Heart right ventricle (tissue), 16 donors: Measurements from ENCODE around the gene PPP1R36. TPM values are rescaled to one million over a fixed set of nuclear protein-coding genes. Genes with fewer than 3 reads are reported as not detected.

Experiments used
- ATAC-seq, 8 donors: fragments of 200-7000 bp; cut with Tn5 transposase; one replicate each; pipeline ENCODE4 v1.9.1; 2020; ENCODE audit warnings: mild to moderate bottlenecking in 8 of 8, moderate library complexity in 8 of 8, moderate number of reproducible peaks in 1 of 8
- DNase-seq, 2 donors: peaks; one replicate each; pipeline ENCODE4 v3.0.0-alpha.2; 2020
- H3K27ac ChIP-seq, 10 donors: fragments of 200-600 bp; sonication (generic) in 2 of 10; one replicate each; pipeline versions ENCODE4 v1.5.0 to v1.8.0; 2020 to 2022; ENCODE audit warnings: mild to moderate bottlenecking in 3 of 10
- H3K27me3 ChIP-seq, 7 donors: fragments of 200-600 bp; one replicate each; pipeline ENCODE4 v1.8.0; 2021 to 2022; ENCODE audit warnings: mild to moderate bottlenecking in 2 of 7
- H3K36me3 ChIP-seq, 9 donors: fragments of 200-600 bp; sonication (generic) in 1 of 9; one replicate each; pipeline versions ENCODE4 v1.5.0 to v1.8.0; 2020 to 2022; ENCODE audit warnings: mild to moderate bottlenecking in 2 of 9
- H3K4me1 ChIP-seq, 9 donors: fragments of 200-600 bp; sonication (generic) in 1 of 9; one replicate each; pipeline versions ENCODE4 v1.5.0 to v1.8.0; 2020 to 2022; ENCODE audit warnings: mild to moderate bottlenecking in 4 of 9
- H3K4me3 ChIP-seq, 10 donors: fragments of 200-600 bp; sonication (generic) in 2 of 10; one replicate each; pipeline versions ENCODE4 v1.5.0 to v1.8.0; 2020 to 2022; ENCODE audit warnings: mild to moderate bottlenecking in 7 of 10, moderate library complexity in 2 of 10
- H3K9me3 ChIP-seq, 11 donors: fragments of 200-600 bp in 10 of 11; sonication (generic) in 2 of 11; one replicate each; pipeline versions ENCODE4 v1.5.0 to v1.8.0; 2013 to 2022; ENCODE audit warnings: mild to moderate bottlenecking in 2 of 11, control low read depth in 1 of 11, moderate library complexity in 1 of 11
- CTCF ChIP-seq, 9 donors: fragments of 200-600 bp; sonication (generic) in 2 of 9; IDR thresholded peaks; one replicate each; pipeline versions ENCODE4 v1.5.0 to v1.8.0; 2021 to 2022; ENCODE audit warnings: antibody characterized with exemption in 9 of 9, mild to moderate bottlenecking in 5 of 9, moderate library complexity in 1 of 9
- WGBS, 2 donors: extraction: QIAGEN DNeasy Blood & Tissue Kit; methylation state at CpG; one replicate each; pipeline ENCODE4 v1.1.7; 2013; ENCODE audit warnings: inconsistent platforms in 1 of 2; 5-methylcytosine and 5-hydroxymethylcytosine counted together
- intact Hi-C, 10 donors: fragments of 100-400 bp; cut with DNase I; formaldehyde crosslinking; loops; one replicate each; pipeline versions ENCODE4 v1.11.1 to v1.14.2; 2022
- long read RNA-seq, 3 donors: library from polyadenylated mRNA; unstranded; transcript quantifications; one replicate each; pipeline ENCODE4 v2.0.0, GENCODE V29; 2020 to 2021
- polyA plus RNA-seq, 2 donors: library from polyadenylated mRNA; stranded (reverse); fragments of 200-250 nt; gene quantifications; one replicate each; pipeline ENCODE4 v1.2.3, GENCODE V29; 2013
- total RNA-seq, 10 donors: library from RNA; stranded (reverse); fragmentation: NEBNext Ultra II Directional in 3 of 10; extraction: Animal tissue kit (Norgen Biotek cat#: 25700) in 3 of 10; gene quantifications; one replicate each; pipeline versions ENCODE4 v1.2.1 to v1.2.4, GENCODE V29; 2021 to 2023
- donor health status: Arrhythmogenic right ventricular cardiomyopathy.
- donor health status: ischemic (EF 13 %, LVEDD 7.1; RV severe dilation, severe dysfunction).
- donor health status: healthy with polysubstance abuse.
- donor health status: DM: no; HTN: yes; CAD: no.
- donor health status: DM: no; HTN: no; CAD: no.
- donor health status: ischemic (EF 25% LVEDD 6.9; RV normal size, moderate dysfunction).
- donor health status: ischemic (EF 25% LVEDD 5.7; RV mildly dilated, moderate dysfunction).
- donor health status: healthy.
- donor health status: DM: yes; HTN: yes; CAD: no.
- donor health status: Ischemic cardiomyopathy.
- donor health status: ischemic (EF 35%, LVEDD 5.7; RV mildly dilated, moderate dysfunction).
- donor health status: nonischemic (EF 11% LVEDD 7.7; RV severe dilation, severe dysfunction).
- donor health status: DM: yes; HTN: yes; CAD: no.
- donor health status: PGD.
- donor health status: ischemic (EF 29% LVEDD 5.4; RV normal size, mild dysfunction).
- donor health status: nonischemic (EF 23%, LVEDD 6.1; RV moderate dilation, normal function).

Gene PPP1R36
- under 1 TPM in 8 of 10 donors, not detected in 2; 0.20 to 0.85 (median 0.49) TPM for total RNA-seq
- polyA plus RNA-seq = under 1 TPM; 0.07 to 0.59 TPM
- long read RNA-seq, donor 1, partial matches to known transcripts = 0 of 1 reads
- long read RNA-seq, donor 1, other reads (novel, unspliced or antisense) = 1 of 1 reads
- long read RNA-seq, donor 2, partial matches to known transcripts = 0 of 1 reads
- long read RNA-seq, donor 2, other reads (novel, unspliced or antisense) = 1 of 1 reads
- long read RNA-seq, donor 3 = 0 reads

DNA sequence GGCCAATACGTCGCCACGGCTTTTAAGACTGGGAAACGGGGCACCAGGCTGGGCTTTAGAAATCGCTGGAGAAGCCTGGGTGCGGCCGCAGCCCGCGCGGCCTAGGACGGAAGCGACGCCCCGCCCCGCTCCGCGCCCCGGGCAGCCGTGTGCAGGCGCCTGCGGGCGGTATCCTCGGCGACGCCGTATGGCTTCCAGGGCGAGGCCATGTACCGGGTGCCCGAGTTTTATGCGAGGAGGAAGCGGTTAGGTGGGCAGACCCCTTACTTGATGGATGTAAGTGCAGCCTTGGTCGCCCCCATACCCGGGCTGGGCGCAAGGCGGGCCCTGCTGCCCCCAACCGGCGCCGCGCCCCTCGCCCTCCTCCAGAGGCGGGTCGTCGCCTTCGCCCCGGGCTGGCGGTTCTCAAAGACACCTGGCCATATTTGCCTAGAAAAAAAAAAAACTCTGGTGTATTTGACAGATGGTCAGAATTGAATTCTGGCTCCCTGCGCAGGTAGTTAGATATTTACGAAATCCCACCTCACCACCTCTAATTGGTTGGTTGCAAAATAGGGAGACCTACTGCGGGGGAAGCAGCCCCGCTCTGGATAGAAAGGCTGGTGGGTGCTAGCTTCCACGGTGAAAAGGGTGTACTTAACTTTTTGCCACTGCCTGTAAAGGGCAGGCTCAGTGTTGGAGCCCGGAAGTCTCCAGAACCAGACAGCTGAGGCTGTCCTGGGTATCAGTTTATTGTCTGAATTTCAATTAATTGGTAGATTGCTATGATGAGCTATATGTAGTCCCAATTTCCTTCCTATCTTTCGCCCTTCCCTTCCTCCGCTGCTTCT is at the start of gene PPP1R36:
PPP1R36 (plus strand) TSS at position 171 of the 830 bp plus-strand sequence; CDS start at position 208, 37 bp downstream.
- no peaks in the 10 kb centered on the region for H3K36me3 ChIP-seq
- H3K27ac ChIP-seq = peak within 1 kb of the TSS in 1 of 10 donors; percentile 19
- 8 to 9% methylated on average over 54 of the region's 54 CpGs for WGBS, 2 donors
- ATAC-seq (peak; percentile 75 to 96 (median 92)), DNase-seq (peak in 1 of 2 donors; percentile 61)
- H3K9me3 ChIP-seq = no peaks in the 10 kb centered on the region
- no peak for TF ChIP-seq CTCF (IDR thresholded peaks at IDR 0.05)
- intact Hi-C loops = loop anchor here in 3 of 10 donors (10.0 kb wide), 2 partner anchors 85 to 225 kb away; no protein-coding TSS in a partner anchor
- H3K4me3 ChIP-seq = peak within 1 kb of the TSS in 9 of 10 donors; percentile 15 to 60 (median 50)
- peaks cover 0 to 15% (median 13%) of the 10 kb centered on the region in 9 donors for H3K4me1 ChIP-seq
- peaks cover 0 to 38% (median 6%) of the 10 kb centered on the region in 7 donors for H3K27me3 ChIP-seq

- intact Hi-C loops = loop anchor here in 1 of 10 donors (10.0 kb wide), 1 partner anchor 155 kb away; no protein-coding TSS in a partner anchor
Measured at GRCh38 chr14:64500088-64500487, 49.7 kb upstream of the PPP1R36 start.

GRCh38 chr14:64501411-64502171 is 48.2 kb upstream of the PPP1R36 start:
- H3K27me3 ChIP-seq = no peaks in the 10 kb centered on the region
- TF ChIP-seq CTCF (IDR thresholded peaks at IDR 0.05) = peak in 2 of 9 donors; percentile 7 to 33
- DNase-seq (peak; percentile 38 to 60), ATAC-seq (peak in 3 of 8 donors; percentile 8 to 28 (median 25))
- H3K9me3 ChIP-seq = no peaks in the 10 kb centered on the region
- peak overlapping the region in 9 of 10 donors; percentile 8 to 97 (median 78) for H3K4me3 ChIP-seq
- intact Hi-C loops = loop anchor here in 1 of 10 donors (10.0 kb wide), 1 partner anchor 157 kb away; no protein-coding TSS in a partner anchor
- 40 to 44% methylated on average over 8 of the region's 8 CpGs for WGBS, 2 donors
- H3K36me3 ChIP-seq = peaks cover 0 to 11% (median 0%) of the 10 kb centered on the region in 9 donors
- peaks cover 5 to 74% (median 45%) of the 10 kb centered on the region in 9 donors for H3K4me1 ChIP-seq
- H3K27ac ChIP-seq = peak overlapping the region; percentile 47 to 100 (median 99)

More at GRCh38 chr14:64500088-64500487, 49.7 kb upstream of the PPP1R36 start:
- no peak for ATAC-seq
- Histone ChIP-seq H3K9me3 (no peaks in the 10 kb centered on the region), H3K4me1 (peaks cover 5 to 64% (median 34%) of the 10 kb centered on the region in 9 donors), H3K27ac (peak overlapping the region in 5 of 10 donors; percentile 41 to 100 (median 98)), H3K36me3 (peaks cover 0 to 20% (median 0%) of the 10 kb centered on the region in 9 donors), H3K27me3 (no peaks in the 10 kb centered on the region), H3K4me3 (no peak overlapping the region)
- no peak for DNase-seq
- TF ChIP-seq CTCF (IDR thresholded peaks at IDR 0.05) = no peak
- WGBS, 2 donors = 91 to 94% methylated on average over 1 of the region's 1 CpG
